GM19193 (cell line): Measurements from ENCODE around the gene NUDT14.

Experiments
- POLR2A ChIP-seq: IDR thresholded peaks from 4 replicates; pipeline ENCODE4 v1.6.1; 2011; ENCODE audit not compliant: insufficient read depth, insufficient read length; ENCODE audit errors: extremely low read depth

NUDT14 gene

GRCh38 chr14:105193916-105194782 lies 13.0 kb upstream of the NUDT14 start:
- no peak for TF ChIP-seq POLR2A

DNA sequence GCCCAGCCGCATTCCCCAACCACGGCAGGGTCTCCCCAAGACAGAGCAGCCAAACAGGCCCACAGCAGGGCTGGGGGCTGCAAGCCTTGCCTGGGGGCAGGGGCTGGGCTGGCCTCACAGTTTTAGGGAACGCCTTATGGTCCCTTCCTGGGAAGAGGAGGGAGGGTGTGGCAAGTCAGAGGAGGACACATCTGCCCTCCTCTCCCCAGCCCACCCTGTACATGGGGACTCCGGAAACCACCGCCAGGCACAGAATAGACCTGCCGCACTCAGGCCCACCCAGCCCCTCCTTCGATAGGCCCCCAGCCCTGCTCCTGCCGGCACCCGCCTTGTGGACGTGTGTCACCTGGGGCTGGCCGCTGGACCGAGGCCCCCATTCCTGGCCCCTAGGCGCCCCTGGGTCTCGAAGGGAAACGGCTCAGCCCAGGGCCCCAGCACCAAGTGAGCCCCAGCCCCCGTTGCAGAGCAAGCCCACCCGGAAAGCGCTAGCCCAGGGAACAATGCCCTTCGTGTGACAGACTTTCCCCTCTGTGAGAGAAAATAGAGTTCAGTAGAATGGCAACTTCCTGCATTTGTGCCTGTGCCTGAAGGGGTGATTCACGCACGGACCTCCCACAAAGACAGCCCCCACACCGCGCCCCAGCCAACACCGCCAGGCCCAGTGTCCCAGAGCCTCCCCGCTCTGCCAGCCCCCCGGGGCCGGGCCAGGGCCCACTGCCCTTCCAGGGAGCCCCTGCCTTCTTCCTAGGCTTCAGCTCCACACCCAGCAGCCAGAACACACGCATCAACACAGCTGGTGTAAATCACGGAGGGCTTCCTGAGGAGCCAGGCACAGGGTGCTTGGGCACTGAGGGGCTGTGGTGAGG lies 12.0 kb upstream of the NUDT14 start:
- no peak for TF ChIP-seq POLR2A

DNA sequence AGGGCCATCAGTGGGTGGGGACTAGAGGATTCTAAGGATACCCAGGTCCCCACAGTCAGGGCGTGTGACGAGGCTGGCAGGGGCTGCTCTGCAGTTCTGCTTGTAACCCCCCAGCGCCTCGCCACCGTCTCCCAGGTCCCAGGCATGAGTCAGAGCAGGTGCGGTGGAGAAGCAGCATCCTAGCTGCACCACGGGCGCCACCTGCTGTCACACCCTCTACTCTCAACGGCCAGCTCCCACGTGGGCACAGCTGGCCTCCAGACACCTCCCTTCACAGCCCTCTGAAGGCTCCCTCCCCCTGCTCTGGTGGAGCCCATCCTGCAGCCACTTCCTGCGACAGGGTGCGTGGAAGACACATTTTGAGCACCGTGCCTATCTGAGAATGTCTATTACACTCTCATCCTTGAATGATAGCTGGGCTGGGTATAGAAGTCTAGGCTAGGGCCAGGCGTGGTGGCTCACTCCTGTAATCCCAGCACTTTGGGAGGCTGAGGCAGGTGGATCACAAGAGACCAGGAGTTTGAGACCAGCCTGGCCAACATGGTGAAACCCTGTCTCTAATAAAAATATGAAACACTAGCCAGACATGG lies 6.9 kb upstream of the NUDT14 start:
- no peak for TF ChIP-seq POLR2A

DNA sequence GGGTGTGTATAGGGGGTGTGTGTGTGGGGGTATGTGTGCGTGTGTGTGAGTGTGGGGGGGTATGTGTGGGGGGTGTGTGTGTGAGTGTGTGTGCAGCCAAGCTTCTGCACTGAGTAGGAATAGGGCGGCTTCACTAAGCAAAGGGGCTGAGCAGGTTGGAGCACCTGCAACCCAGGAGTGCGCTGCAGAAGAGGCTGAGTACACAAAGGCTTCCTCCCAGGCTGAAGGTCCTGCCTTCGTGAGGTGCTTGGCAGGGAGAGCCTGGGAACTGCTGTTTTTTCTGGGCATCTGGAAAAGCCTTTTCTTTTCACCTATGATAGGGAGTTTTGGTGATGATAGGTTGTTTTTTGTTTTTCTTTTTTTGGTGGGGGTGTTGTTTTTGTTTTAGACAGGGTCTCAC lies 6.0 kb upstream of the NUDT14 start:
- TF ChIP-seq POLR2A, result no peak

DNA sequence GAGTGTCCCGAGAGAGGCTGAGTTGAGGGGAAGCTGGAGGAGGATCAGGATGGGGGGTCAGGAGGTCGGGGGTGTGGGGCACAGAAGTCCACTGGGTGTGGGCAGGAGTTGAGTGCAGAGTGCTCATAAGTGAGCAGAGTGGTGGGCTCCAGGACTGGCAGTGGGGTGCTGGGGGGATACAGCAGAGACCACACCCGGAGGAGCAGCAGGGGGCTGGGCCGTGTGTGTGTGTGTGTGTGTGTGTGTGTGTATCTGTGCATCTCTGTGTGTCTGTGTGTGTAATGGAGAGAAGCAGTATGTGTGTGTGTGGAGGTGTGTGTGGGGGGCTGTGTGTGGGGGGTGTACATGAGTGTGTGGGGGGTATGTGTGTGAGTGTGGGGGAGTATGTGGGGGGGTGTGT lies 4.9 kb upstream of the NUDT14 start:
- no peak for TF ChIP-seq POLR2A

DNA sequence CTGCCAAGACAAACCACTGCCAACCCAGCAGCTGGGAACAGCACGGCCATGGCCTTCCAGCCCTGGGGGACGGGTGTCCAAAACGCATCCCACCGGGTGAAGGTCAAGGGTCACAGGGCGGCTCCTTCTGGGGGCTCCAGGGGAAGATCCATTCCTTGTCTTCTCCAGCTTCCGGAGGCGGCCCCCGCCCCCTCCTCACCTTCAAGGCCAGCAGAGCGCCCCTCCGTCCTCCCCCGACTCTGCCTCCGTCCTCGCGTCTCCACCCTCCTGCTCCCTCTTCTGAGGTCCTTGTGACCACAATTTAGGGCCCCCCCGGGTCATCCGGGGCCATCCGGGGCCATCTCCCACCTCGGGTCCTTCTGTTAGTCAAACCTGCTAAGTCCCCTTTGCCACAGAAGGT lies 3.9 kb upstream of the NUDT14 start:
- no peak for TF ChIP-seq POLR2A

DNA sequence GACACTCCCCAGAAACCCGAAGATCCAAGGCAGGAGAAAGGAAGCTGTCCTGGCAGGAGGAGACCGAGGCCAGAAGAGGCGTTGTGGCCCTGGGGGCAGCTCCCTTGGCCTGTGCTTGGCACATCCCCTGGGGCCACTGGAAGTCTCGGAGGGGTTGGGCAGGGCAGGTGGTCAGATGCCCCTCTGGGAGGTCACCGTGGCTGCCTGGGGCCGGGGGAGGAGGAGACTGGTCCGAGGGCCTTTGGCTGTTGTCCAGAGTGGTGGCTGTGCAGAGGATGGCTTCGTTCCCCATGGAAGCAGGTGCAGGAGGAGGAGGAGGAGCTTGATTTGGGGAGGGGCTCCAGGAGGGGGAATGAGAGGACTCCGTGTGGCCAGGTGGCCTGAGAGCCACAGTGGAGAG lies 3.3 kb upstream of the NUDT14 start:
- no peak for TF ChIP-seq POLR2A

DNA sequence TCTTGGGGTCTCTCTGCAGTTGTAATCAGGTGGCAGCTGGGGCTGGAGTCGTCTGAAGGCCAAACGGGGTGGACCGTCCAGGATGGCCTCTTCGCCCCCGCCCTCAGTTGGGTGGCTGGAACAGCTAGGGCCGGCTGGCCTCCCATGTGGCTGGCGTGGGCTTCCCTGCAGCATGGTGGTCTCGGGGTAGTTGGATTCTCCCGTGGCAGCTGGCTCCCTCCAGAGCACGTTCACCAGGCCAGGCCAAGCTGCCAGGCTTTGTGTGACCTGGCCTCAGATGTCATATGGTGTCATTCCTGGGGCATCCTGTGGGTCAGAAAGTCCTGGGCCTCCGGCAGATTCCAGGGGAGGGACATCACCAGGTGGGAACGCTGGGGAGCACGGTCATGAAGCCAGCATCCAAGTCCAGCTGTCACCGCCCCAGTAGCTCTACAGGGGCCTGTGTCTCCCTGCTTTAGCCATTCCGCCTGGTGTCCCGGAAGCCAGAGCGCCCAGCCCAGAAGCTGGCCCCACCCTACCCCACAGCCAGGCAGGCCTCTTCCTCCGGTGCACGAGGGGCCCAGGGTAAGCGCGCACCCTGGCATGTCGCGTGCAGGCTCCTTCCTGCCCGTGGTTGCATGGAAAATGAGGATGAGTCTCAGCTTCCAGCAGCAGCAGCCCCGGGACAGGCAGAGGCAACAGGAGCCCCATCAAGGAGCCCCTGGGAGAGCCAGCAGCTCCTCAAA lies 1.3 kb upstream of the NUDT14 start:
- TF ChIP-seq POLR2A, result no peak

DNA sequence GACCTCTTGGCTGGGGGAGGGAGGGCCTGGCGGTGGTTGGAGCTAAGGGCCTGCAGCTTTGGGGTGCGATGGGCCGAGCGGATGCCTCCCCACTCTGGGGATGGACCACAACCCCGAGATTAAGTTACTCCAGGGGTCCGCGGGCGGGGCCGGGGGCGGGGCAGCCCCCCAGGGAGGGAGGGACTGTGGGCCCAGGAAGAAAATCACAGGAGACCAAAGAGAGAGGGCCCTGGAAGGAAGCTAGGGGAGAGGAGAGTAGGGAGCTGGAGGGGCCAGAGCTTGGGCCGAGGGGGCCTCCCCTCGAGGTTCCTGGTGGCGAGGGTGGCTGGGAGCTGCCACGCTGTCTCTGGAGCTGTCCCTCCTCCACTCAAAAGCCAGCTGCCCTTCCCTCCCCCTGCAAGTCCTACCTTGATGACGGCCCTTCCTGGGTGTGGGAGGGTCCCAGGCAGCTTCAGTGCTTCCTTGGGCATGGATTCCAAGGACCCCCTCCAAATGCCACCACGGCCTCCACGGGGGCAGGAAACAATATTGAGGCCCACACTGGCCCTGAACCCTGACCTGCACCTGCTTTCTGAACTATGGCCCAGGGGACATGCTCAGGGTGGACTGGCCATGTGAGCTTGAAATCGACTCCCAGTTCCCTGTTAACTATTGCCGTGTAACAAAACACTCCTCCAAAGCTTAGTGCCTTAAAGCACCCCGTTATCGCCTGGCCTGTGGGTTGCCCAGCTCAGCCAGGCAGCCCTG lies 610 bp upstream of the NUDT14 start:
- no peak for TF ChIP-seq POLR2A

DNA sequence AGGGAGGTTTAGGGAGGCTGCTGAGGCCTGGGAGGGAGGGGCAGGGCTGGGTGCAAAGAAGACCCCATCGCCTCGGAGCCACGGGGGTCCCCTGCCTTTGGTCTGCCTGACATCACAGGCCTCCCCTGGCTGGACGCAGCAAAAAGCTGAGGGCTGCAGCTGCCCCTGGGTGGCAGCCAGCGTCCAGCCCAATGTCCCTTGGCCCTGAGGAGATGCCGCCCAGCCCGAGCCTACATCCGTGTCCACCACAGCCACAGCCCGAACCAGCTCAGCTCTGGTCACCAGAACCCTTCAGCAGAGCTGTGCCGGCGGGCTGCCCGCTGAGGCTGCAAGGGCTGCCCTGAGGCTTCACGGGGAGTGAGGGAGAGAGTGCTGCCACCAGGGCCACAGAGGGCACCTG lies 1.9 kb downstream of the NUDT14 start:
- TF ChIP-seq POLR2A, result no peak

GRCh38 chr14:105178868-105179140 lies 2.3 kb downstream of the NUDT14 start:
- TF ChIP-seq POLR2A, result no peak

- no peak for TF ChIP-seq POLR2A
Observed at GRCh38 chr14:105178069-105178867, 2.8 kb downstream of the NUDT14 start.

GRCh38 chr14:105177082-105177481 lies 4.0 kb downstream of the NUDT14 start:
- TF ChIP-seq POLR2A, result no peak

GRCh38 chr14:105176513-105176912 lies 4.6 kb downstream of the NUDT14 start:
- TF ChIP-seq POLR2A, result no peak
